ENCODE measurements around the gene TGFBR3.

Gene TGFBR3

DNA sequence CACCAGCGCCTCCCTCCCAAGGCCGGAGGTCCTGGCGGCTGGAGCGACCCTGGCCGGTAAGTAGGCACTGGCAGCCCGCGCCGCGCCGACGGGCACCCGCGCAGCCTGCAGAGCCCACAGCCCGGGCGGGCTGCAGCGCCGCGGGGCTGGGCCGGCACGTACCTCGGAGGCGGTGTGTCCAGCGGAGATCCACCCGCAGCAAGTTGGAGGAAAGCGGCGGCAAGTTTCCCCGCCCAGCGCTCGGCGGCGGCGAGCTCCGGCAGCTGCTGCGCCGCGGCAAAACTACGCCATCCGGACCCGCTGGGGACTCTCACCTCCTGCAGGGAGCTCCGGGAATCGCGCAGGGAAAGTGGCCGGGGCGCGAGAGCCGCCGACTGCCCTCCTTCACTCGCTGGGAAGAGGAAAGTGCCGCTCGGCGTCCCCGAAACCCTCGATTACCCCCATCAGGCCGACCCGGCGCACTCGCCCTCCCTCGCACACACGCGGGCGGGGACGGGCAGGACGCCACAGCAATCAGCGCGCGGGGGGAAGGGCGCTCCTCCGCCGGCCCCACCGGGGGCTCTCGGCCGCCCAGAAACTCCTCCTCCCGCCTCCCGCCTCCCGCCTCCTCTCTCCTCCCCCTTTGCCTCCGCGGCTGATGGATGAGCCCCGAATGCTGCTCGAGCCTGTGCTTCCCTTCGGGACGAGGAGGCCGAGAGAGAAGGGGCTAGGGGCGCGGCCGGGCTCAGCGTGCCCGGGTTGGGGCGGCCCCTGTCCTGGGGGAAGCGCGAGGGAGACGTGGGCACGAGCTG lies at the start of gene TGFBR3:
TSS of gene TGFBR3 (minus strand) at position 436 of the 791 bp plus-strand sequence. CDS start 24,620 bp downstream, outside the sequence.
- DNase-seq, result peak; percentile 73

DNA sequence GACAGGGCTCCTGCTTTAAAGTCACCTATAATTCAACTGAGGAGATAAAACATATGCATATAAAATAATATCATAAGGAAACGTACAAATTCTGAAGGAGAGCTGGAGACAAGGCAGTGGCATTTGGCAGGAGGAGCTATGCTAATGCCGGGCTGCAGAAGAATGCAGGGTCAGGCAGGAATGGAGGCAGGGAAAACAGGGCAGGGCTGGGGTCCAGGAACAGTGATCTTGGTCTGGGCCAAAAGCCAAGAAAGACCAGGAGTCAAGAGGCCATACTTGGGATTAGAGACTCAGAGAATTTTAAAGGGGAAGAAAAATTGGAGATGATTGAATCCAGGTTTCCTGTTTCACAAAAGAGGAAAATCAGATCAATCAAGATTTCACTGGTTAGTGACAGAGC lies 43.3 kb upstream of the TGFBR3 start:
- no peak for DNase-seq

DNA sequence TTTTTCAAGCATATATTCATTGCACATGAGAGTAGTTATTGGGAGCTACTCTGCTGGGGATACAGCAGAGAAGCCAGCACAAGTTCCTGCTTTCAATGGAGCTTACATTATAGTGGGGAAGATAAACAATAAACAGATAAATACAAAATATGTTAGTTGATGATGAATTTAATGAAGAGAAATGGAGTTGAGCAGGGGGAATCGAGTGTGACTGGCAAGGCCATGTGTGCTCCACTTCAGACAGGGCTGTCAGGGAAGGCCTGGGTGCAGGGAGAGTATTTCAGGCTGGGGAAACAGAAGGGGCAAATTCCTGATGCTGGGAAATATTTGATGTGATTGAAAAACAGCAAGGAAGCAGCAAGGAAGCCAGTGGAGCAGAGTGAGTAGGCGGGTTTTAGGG lies 42.1 kb upstream of the TGFBR3 start:
- DNase-seq, result no peak

DNA sequence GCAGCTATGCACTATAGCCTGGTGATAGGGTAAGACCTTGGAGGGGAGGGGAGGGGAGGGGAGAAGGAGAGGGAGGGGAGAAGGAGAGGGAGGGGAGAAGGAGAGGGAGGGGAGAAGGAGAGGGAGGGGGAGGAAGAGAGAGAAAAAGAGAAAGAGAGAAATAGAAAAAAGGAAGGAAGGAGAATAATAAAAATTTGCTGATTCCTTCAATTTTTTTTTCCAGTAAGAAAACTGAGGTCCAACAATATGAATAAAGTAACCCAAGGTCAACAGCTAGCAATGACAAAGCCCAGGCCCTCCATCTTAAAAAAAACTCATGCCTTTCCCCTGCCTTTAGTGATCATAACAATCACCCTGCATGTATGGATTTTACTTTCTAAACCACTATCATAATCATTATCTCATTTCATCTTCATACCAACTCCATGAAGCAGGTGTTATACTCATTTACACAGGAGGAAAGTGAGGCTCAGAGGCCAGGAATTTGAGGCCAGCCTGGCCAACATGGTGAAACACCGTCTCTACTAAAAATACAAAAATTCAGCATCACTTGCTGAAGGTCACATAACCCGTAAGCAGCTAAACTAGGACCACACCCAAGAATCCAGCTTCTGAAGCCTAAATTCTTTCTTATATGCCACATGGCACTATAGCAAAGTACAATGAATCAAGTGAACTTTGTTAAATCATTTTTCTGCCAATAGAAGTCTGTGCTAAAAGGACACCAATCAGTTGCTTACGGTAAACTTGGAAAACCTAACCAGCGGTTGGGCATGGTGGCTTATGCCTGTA lies 39.9 kb upstream of the TGFBR3 start:
- DNase-seq, result no peak

DNA sequence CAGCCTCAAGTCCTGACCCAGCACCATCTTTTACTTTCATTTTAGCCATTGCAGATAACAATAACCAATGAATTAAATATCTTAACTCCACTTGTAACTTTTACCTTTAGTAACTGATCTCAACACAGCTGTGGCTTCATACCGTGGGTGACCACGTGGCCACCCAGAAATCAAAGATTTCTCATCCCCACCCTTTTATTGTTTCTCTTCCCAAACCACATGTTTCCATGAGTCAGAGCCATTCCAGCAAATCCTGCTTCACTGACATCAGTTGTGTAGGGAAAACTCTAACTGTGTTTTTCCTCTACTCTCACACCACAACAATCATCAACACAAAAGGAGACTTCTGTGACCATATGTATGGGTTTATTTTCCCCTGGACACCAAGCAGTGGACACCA lies 38.2 kb upstream of the TGFBR3 start:
- DNase-seq, result no peak

DNA sequence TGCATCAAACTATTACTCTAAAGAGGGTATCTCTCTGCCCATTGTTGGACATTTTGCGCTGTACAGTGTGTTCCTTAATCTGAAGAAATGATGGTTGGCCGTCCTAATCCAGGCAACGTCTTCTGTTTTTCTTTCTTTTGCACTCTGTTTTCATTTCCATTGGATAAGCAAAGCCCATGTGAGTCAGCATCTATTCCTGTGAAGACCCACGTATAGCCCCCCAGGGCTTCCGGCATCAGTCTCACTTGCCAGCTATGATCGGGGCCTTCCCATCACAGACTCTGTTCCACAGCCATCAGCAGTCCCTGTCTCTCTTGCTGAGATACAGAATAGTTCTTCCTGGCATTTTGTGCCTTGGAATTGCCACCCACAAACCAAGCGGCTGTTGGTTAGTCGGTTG lies 34.0 kb upstream of the TGFBR3 start:
- no peak for DNase-seq

DNA sequence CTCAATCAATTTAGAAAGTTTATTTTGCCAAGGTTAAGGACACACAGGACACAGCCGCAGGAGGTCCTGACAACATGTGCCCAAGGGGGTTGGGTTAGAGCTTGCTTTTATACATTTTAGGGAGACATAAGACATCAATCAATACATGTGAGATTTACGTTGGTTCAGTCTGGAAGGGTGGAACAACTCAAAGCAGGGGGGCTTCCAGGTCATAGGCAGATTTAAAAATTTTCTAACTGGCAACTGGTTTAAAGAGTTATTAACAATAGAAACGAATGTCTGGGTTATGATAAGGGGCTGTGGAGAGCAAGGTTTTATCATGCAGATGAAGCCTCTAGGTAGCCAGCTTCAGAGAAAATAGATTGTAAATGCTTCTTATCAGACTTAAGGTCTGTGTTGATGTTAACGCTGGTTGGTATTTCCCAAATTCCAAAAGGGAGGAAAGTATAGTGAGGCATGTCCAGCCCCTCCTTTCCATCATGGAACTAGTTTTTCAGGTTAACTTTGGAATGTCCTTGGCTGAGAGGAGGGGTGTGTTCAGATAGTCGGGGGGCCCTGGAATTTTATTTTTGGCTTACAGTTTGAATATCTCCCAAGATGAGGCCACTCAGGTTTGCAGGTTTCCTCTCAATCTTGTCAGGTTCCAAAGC lies 31.0 kb upstream of the TGFBR3 start:
- no peak for DNase-seq

DNA sequence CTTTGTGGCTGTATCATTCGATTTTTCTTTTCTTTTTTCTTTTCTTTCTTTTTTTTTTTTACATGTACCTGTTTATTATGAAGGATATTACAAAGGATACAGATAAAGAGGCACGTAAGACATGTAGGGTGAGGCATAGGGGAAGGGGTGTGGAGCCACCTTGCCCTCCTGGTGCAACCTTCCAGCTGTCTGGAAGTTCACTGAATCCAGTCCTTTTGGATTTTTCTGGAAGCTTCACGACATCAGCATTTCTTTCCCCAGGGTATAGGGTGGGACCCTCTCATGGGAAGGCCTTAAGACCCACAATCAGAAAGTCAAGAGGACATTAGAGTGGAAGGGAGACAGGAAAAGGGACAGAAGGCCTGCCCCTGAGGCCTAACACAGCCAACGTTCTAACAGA lies 30.1 kb upstream of the TGFBR3 start:
- DNase-seq, result no peak

DNA sequence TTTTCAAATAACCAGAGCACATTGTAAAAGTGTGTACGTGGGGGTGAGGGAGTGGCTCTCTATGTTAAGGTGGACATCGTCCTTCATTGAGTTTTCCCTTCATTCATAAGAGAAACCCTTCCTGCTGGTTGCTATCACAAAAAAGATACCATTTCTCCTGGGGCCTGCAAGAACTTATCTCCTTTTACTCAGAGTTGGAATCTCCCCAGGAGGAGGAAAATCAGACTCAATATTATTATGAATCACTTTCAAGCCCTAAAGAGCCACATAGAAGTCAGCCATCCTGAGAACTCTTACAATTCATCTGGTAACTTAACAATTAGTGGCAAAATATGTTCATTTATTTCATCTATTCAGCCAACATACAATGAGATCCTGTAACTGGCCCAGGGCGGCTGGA lies 27.1 kb upstream of the TGFBR3 start:
- no peak for DNase-seq

DNA sequence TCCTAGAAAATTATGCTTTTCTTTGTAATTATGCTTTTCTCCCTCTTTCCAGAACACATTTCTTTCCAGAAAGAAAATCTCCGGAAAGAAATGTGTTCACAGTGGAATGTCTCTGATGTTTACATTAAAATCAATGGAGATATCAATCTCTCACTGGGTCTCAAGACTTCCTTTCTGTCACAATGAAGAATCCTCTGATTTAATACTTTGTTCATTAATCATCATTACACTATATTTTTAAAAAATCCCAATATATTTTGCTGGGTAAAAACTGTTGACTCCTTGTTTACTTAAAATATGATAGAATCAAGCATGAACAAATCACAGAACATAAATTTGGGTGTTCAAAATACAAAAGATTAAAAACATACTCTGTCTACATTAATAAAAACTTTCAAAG lies 26.3 kb upstream of the TGFBR3 start:
- DNase-seq, result no peak

DNA sequence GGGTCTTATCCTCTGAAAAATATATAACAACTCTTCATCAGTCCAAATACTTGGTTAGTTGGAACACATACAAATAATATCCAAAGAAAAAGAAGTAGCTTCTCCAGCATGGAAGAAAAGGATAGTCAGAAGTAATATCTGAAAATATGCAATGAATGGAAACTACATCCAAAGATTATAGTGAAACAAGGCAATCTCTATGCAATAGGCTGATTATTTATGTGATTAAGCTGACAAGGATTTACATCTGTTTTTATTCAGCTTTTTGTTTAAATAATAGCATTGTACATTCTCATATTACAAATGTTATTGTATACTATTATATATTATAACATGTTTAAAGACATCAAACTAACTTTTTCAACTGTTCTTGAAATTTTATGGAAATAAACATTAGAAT lies 15.3 kb upstream of the TGFBR3 start:
- DNase-seq, result no peak

DNA sequence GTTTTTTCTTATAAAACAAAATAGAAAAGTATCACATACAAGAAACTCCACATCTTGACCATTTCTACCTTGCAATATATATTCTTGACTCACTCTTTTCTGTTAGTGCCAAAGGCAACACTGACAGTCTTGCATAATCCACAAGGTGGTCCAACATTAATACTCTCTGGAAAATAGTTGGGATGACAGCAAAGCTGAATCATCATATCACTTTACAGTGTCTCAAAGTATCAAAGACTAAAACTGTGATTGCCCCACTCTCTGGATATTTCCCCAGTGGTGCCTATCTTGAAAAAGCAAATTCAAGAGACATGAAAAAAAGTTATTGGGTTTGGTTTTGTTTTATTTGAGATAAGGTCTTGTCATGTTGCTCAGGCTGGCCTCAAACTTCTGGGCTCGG lies 14.6 kb upstream of the TGFBR3 start:
- no peak for DNase-seq

DNA sequence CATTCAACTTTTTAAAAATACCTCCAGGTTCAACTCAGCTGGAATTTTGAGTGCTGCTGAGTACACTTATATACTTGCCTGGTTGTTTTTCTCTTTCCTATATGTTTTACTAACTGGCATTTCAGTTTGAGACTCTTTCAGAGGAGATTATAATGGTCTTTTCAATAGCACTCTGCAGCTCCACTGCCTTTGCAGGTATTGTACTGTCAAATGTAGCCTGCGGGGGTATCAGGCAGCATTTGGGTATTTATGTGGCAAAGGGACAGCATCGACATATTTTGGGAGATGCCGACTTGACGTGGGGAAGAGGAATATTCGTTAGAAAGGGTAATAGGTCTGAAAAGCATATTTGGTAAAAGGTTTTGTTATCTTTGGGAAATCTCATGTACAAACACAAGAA lies 11.1 kb upstream of the TGFBR3 start:
- no peak for DNase-seq

DNA sequence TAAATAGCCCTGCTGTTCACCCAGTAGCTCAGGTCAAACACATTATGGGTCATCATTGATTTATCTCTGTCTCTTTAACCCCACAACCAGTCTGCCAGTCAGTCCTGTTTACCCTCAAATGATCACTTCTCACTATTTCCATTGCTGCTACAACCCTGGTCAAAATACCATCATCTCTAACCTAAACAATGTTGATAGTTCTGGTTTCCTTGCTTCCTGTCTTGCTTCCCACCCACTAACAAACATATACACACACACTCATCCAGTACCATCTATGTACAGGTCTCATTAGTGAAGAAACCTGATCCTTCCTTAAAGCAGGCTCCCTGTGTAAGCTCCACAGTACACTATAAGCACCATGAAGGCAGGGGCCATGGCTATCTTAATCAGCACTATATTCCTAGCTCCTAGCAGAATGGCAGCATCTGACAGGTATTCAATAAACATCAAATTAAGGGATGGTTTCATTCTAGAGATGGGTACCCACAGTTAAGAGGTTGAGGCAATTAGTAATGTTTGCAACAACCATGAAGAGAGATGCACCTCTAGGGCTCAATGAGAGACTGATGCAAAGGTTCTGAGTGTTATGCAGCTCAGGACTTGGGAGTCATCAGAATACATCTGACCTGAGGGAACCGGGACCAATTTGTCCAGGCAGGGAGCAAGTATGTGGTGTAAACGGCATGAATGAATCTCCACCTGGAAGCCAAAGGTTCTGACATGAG lies 10.0 kb upstream of the TGFBR3 start:
- DNase-seq, result no peak

DNA sequence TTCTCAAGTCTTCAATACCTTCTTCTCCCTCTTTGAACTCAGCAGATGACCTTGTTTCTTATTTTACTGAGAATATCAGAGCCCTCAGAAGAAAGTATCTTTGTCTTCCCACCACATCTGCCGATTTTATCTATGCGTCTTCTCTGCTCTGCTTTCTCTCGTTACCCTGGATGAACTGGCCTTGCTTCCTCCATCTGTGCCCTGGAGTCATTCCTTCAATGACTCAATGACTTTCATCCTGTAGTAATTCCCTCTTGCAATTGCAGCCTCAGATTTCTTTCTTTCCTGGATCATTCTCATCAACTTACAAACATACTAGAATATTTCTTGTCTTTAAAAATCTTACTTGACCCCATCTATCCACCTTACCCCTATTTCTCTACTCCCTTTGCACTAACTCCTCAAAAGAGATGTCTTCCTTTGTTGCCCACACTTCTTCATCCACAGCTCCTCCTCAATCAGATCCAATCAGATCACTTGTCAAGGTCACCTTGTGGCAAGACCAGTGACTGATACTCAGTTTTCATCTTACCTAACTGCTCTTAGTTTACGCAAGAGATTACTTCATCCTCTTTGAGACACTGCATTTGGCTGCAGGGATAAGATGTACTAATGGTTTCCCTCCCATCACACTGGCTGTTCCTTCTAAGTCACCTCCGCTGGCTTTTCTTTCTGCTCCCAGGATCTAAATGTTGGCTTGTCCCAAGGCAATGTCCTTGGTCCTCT lies 8.2 kb upstream of the TGFBR3 start:
- no peak for DNase-seq

DNA sequence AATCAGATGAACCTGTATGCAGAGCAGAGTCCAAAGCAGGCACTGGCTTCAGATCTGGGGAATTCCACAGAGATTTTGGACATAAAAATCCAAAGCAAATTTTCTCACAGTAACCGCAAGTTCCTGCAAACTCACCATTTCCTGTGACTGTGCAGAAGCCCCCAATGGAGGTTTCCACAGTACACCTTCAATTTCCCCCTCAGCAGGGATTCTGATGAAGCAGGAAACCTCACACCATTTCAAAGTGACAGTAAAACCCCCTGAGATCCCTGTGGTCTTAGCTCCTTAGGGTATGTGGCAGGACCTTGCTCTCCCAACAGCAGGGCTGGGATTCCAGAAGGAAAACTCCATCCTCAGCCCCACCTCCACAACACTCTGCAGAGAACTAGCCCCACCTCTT lies 6.0 kb upstream of the TGFBR3 start:
- DNase-seq, result no peak

DNA sequence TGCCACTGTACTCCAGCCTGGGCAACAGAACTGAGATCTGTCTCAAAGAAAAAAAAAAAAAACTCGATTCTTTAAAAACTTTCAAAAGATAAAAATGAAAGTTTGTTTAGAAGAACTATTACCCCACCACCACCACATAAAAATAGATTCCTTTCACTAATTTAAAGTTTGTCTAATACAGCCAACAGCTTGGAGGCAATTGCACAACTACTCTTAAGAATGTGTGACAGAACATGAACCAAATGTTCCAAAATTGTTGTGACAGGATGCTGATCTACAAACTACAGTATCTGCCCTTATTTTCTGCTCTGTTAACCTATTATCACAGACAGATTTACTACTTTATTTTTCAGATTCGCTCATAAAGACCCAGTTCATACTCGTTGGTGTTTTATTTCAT lies 5.5 kb upstream of the TGFBR3 start:
- no peak for DNase-seq

DNA sequence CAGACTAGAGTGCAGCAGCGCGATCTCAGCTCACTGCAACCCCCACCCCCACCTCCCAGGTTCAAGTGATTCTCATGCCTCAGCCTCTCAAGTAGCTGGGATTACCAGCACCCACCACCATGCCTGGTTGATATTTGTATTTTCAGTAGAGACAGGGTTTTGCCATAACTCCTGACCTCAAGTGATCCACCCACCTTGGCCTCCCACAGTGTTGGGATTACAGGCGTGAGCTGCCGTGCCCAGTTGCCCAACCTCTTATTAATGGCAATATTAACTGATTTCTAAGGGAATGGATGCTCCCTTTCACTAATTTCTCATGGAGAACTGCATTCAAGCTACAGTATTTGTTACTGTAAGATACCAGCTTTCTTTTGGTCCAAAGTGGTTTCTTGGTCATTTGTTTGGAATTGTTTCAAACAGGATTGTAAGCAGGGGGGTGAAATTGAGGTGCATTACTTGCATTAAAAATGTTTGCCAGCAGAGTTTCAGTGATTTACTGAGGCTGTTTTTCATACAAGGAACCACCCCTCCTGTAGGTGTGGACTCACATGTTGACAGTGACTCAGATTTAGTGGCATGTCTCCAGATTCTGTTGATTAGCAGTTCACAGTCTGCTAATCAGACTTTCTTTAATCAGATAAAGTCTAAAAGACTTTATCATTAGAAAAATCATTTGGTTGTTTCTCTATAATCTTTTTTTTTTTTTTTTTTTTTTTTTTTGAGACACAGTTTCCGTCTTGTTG lies 3.9 kb upstream of the TGFBR3 start:
- no peak for DNase-seq

DNA sequence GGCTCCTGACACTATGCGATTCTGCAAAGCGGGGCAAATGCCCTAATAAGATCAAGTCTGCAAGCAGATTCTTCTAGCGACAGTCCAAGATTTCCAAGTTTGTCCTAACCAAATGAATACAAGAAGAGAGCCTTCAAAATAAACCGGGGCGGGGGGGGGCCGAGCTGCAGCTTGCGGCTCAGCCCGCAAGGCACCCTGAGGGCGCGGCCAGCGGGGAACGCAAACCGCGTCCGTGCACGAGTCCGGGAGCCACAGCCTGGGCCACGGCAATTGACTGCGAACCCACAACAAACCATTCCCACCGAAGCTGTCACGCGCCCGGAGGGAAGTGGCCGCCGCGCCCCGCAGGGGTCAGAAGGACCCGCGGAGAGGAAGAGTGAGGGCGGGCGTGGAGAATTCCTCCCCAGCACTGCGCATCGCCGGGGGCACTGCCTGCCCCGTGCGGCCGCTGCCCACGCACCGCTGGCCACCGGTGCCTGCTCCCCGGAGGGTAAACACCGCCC lies 687 bp downstream of the TGFBR3 start:
- DNase-seq, result no peak

DNA sequence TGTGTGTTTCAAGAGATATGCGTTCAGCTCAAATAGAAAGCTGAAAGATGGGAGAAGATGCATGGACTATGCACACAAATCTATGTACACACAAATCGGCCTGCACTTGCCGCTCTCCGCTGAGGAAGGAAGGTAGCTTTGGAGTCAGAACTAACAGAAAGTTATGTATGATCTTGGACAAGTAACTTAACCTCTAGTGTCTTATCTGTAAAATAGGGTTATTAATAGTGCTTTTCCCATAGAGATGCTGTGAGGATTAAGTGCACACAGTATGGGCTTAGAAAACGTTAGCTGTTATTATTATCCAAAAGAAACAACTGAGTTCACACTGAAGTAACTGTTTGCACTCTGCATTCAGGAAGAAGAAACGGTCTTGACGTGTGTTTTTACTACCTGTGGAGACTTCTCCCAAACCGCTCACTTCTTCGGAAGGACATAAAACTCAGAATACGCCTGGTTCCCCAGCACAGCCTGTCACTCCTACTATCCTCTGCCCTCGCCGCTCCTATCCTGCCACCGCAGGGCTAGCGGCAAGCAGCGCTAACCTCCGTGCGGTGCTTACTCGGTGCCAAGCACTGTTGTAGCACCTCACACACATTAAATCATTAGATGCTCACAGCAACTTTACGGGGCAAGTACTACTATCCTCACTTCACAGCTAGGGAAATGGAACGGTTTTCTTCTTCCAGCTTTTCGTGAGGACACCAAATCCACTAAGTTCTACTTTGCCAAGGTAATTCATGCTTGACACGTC lies 1.3 kb downstream of the TGFBR3 start:
- DNase-seq, result peak; percentile 28

DNA sequence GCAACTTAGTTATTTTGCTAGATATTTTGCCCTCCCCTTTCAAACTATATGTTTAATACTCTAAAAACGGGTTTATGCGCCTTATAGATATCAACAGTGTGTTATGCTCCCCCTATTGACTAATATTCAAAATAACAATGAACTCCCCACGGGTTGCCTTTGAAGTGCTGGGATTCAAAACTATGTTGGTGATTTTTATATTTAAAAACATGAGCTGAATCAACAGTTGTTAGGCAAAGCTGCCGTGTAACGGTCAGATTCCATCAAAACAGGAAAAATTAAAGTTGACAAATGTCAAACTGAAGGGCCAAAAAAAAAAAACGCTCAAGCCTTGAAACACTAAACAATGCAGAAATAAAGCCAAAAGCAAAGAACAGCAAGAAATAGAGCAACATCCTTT lies 2.5 kb downstream of the TGFBR3 start:
- DNase-seq, result no peak

Measured in activated CD4-positive, alpha-beta T cell treated with anti-CD3 and anti-CD28 coated beads, Interleukin-2, amount 50 U/mL, for 1 hour (primary cell).